HepG2 (cell line): ENCODE measurements around the gene ZSCAN31. TPM values are rescaled to one million over a fixed set of nuclear protein-coding genes. Genes with fewer than 3 reads are reported as not detected.

Experiments
- ARID3A ChIP-seq: IDR thresholded peaks from 2 replicates; pipeline ENCODE4 v1.6.1; 2012; ENCODE audit warnings: low read depth, low read length, improper control_type of control experiment
- ATF4 ChIP-seq, 2 experiments: fragments of 450-650 bp in 1 of 2; sonication (generic) in 1 of 2; formaldehyde crosslinking; IDR thresholded peaks; 2 replicates each; pipeline versions ENCODE4 v1.5.0 to v1.8.0; 2020 to 2022; ENCODE audit warnings: mild to moderate bottlenecking in 1 of 2, missing genetic modification reagents in 1 of 2
- ESRRA ChIP-seq: sonication (generic); formaldehyde crosslinking; IDR thresholded peaks from 2 replicates; pipeline ENCODE4 v1.5.1; 2020; ENCODE audit warnings: mild to moderate bottlenecking, low read depth, missing genetic modification reagents
- FOXA3 ChIP-seq: IDR thresholded peaks from 2 replicates; pipeline ENCODE4 v1.6.1; 2016; ENCODE audit warnings: missing genetic modification reagents, missing compliant biosample characterization
- GATAD2A ChIP-seq: IDR thresholded peaks from 2 replicates; pipeline ENCODE4 v1.6.1; 2016
- HMG20B ChIP-seq: conservative IDR thresholded peaks from 2 replicates; pipeline ENCODE4 v1.6.1; 2016; ENCODE audit warnings: missing genetic modification reagents, missing compliant biosample characterization
- HNF4A ChIP-seq: sonication (generic); formaldehyde crosslinking; IDR thresholded peaks from 2 replicates; pipeline ENCODE4 v1.4.0; 2020; ENCODE audit warnings: missing genetic modification reagents
- KDM5B ChIP-seq: sonication (generic); formaldehyde crosslinking; IDR thresholded peaks from 2 replicates; pipeline ENCODE4 v1.4.0; 2020; ENCODE audit warnings: missing genetic modification reagents, mild to moderate bottlenecking, borderline replicate concordance
- KLF11 ChIP-seq: IDR thresholded peaks from 2 replicates; pipeline ENCODE4 v1.6.1; 2016; ENCODE audit warnings: missing compliant biosample characterization
- NONO ChIP-seq, 2 experiments: fragments of 450-650 bp in 1 of 2; sonication (generic) in 1 of 2; formaldehyde crosslinking in 1 of 2; IDR thresholded peaks in 1 of 2; conservative IDR thresholded peaks in 1 of 2; 2 replicates each; pipeline versions ENCODE4 v1.6.1 to v1.8.0; 2017 to 2022; ENCODE audit warnings: mild to moderate bottlenecking in 1 of 2, missing genetic modification reagents in 1 of 2, moderate library complexity in 1 of 2
- PPARG ChIP-seq: conservative IDR thresholded peaks from 2 replicates; pipeline ENCODE4 v1.6.1; 2016; ENCODE audit warnings: missing biosample characterization, missing genetic modification reagents
- SAP130 ChIP-seq: IDR thresholded peaks from 2 replicates; pipeline ENCODE4 v1.6.1; 2016; ENCODE audit warnings: low read depth
- SIX1 ChIP-seq: sonication (generic); formaldehyde crosslinking; IDR thresholded peaks from 2 replicates; pipeline ENCODE4 v1.4.0; 2020; ENCODE audit warnings: missing genetic modification reagents, borderline replicate concordance
- SOX13 ChIP-seq, 3 experiments: fragments of 450-650 bp in 1 of 3; sonication (generic) in 1 of 3; formaldehyde crosslinking in 1 of 3; IDR thresholded peaks in 2 of 3; conservative IDR thresholded peaks in 1 of 3; 2 replicates each; pipeline versions ENCODE4 v1.5.0 to v1.6.1; 2016 to 2020; ENCODE audit warnings: antibody characterized with exemption in 1 of 3, mild to moderate bottlenecking in 1 of 3, missing compliant biosample characterization in 1 of 3, missing genetic modification reagents in 1 of 3, moderate library complexity in 1 of 3
- SOX5 ChIP-seq: IDR thresholded peaks from 2 replicates; pipeline ENCODE4 v1.6.1; 2016; ENCODE audit warnings: borderline replicate concordance
- TFDP1 ChIP-seq: IDR thresholded peaks from 2 replicates; pipeline ENCODE4 v1.6.1; 2016; ENCODE audit warnings: missing compliant biosample characterization, missing genetic modification reagents, borderline replicate concordance
- TOPORS ChIP-seq: sonication (generic); formaldehyde crosslinking; IDR thresholded peaks from 2 replicates; pipeline ENCODE4 v1.8.0; 2023; ENCODE audit warnings: mild to moderate bottlenecking, missing genetic modification reagents
- ZGPAT ChIP-seq: IDR thresholded peaks from 2 replicates; pipeline ENCODE4 v1.6.1; 2016; ENCODE audit warnings: mild to moderate bottlenecking
- ZNF17 ChIP-seq: sonication (generic); formaldehyde crosslinking; IDR thresholded peaks from 2 replicates; pipeline ENCODE4 v1.5.0; 2020; ENCODE audit warnings: mild to moderate bottlenecking, missing genetic modification reagents
- ZNF710 ChIP-seq: sonication (generic); formaldehyde crosslinking; IDR thresholded peaks from 2 replicates; pipeline ENCODE4 v1.5.0; 2020; ENCODE audit warnings: mild to moderate bottlenecking, missing genetic modification reagents, borderline replicate concordance
- ZNF784 ChIP-seq: sonication (generic); formaldehyde crosslinking; IDR thresholded peaks from 2 replicates; pipeline ENCODE4 v1.5.1; 2020; ENCODE audit warnings: missing genetic modification reagents, mild to moderate bottlenecking, borderline replicate concordance
- ZSCAN12 ChIP-seq: sonication (generic); formaldehyde crosslinking; IDR thresholded peaks from 2 replicates; pipeline ENCODE4 v1.9.0; 2021; ENCODE audit warnings: mild to moderate bottlenecking, missing genetic modification reagents
- polyA plus RNA-seq, 8 experiments: library from polyadenylated mRNA; depleted of rRNA in 3 of 8; stranded (reverse) in 7 of 8; unstranded in 1 of 8; fragments of >200 nt; fragmentation: Illumina TruSeq in 4 of 8; extraction: Trizol in 4 of 8; gene quantifications; 2 replicates each; pipeline versions ENCODE4 v1.2.1 to v1.2.3, GENCODE V29; 2011 to 2016; ENCODE audit warnings: low read depth in 4 of 8, missing spikeins in 1 of 8, mixed read lengths in 1 of 8; ENCODE audit not compliant: insufficient read depth in 1 of 8
- total RNA-seq, 5 experiments: library from RNA; depleted of rRNA; stranded (reverse); fragments of >200 nt; fragmentation: Illumina TruSeq; extraction: Trizol; gene quantifications; 2 replicates each; pipeline ENCODE4 v1.2.3, GENCODE V29; 2016; ENCODE audit warnings: low read depth in 1 of 5

The ZSCAN31 gene
- total and polyA plus RNA-seq, 2 of the 13 experiments (the other 11 are each of a cell fraction or from before 2014, with no cell fraction given) = 5.3 to 6.2 TPM

GRCh38 chr6:28322661-28323060 is 13.3 kb downstream of the ZSCAN31 start (continued):
- peak in 1 of 2 experiments; percentile 41; a peak in 1 of 4 replicates for TF ChIP-seq ATF4 (CRISPR knock-in tag; IDR thresholded peaks at IDR 0.05)
- peak; percentile 42; the same call in 1 of the 2 replicates for TF ChIP-seq HNF4A (CRISPR knock-in tag)
- TF ChIP-seq KDM5B (CRISPR knock-in tag) = no peak
- peak; percentile 69; the same call in 1 of the 2 replicates for TF ChIP-seq SOX5 (CRISPR knock-in tag)
- 0 out of 2 replicates have a peak, but pooled peaks have one; percentile 24 for TF ChIP-seq PPARG (CRISPR knock-in tag)
- TF ChIP-seq SOX13 (IDR thresholded peaks at IDR 0.05) = no peak
- peak in 1 of 2 experiments; percentile 80; a peak in 2 of 4 replicates for TF ChIP-seq SOX13 (CRISPR knock-in tag; conservative IDR thresholded peaks at IDR 0.05 in 1 of 2, IDR thresholded peaks at IDR 0.05 in 1 of 2)
- TF ChIP-seq SIX1 (CRISPR knock-in tag) = peak; percentile 75; the same call in 1 of the 2 replicates
- TF ChIP-seq ESRRA = peak; percentile 39; the same call in 1 of the 2 replicates
- no peak for TF ChIP-seq ZSCAN12 (CRISPR knock-in tag)
- TF ChIP-seq TOPORS (CRISPR knock-in tag) = no peak
- peak; percentile 26; the same call in 1 of the 2 replicates for TF ChIP-seq SAP130 (CRISPR knock-in tag)
- TF ChIP-seq ARID3A = 0 out of 2 replicates have a peak, but pooled peaks have one; percentile 42
- TF ChIP-seq KLF11 (CRISPR knock-in tag) = no peak
- TF ChIP-seq HMG20B (CRISPR knock-in tag) = no peak
- no peak for TF ChIP-seq ZNF784 (CRISPR knock-in tag)
- TF ChIP-seq TFDP1 (CRISPR knock-in tag) = 0 out of 2 replicates have a peak, but pooled peaks have one; percentile 24
- no peak for TF ChIP-seq ZNF17 (CRISPR knock-in tag)
- TF ChIP-seq ZNF710 (CRISPR knock-in tag) = no peak
- no peak for TF ChIP-seq NONO (IDR thresholded peaks at IDR 0.05)
- peak; percentile 33; the same call in 1 of the 2 replicates for TF ChIP-seq NONO (CRISPR knock-in tag; conservative IDR thresholded peaks at IDR 0.05)
- 0 out of 2 replicates have a peak, but pooled peaks have one; percentile 21 for TF ChIP-seq ZGPAT (CRISPR knock-in tag)
- peak; percentile 63 for TF ChIP-seq FOXA3 (CRISPR knock-in tag)
- peak; percentile 85 for TF ChIP-seq GATAD2A (CRISPR knock-in tag)
